UCSD-AML1 (cell line): ENCODE results near the gene S100P.
A peak's percentile ranks its signal among the peaks of the same experiment; 100 is the strongest.
"Not testable (repeated sequence)": the region's sequence is repeated elsewhere in the genome, so short reads cannot be mapped to it uniquely, and the experiment has no call there.

ENCODE experiments used
- DNase-seq: peaks from one replicate; lab custom pipeline; 2025; ENCODE audit not compliant: unreplicated experiment; lab: John Stamatoyannopoulos, UW

Gene S100P

GRCh38 chr4:6720202-6720699 is 26.6 kb downstream of the S100P start:
- DNase-seq: peak; percentile 78

- DNase-seq: no peak
Measured at GRCh38 chr4:6721121-6721520, 27.4 kb downstream of the S100P start.

GRCh38 chr4:6722891-6723290 is 29.2 kb downstream of the S100P start:
- DNase-seq: no peak

GRCh38 chr4:6723851-6724250 is 30.2 kb downstream of the S100P start:
- DNase-seq: no peak

GRCh38 chr4:6724421-6725111 is 30.9 kb downstream of the S100P start:
- DNase-seq: no peak

GRCh38 chr4:6725427-6725961 is 31.8 kb downstream of the S100P start:
- DNase-seq: not testable (repeated sequence)

- DNase-seq: no peak
Measured at GRCh38 chr4:6727081-6727942, 33.6 kb downstream of the S100P start.

- DNase-seq: no peak
Measured at GRCh38 chr4:6727943-6728250, 34.2 kb downstream of the S100P start.

GRCh38 chr4:6728320-6729029 is 34.8 kb downstream of the S100P start:
- no peak for DNase-seq

- peak; percentile 60 for DNase-seq
Measured at GRCh38 chr4:6730603-6731317, 37.1 kb downstream of the S100P start.

GRCh38 chr4:6731318-6731675 is 37.6 kb downstream of the S100P start:
- DNase-seq: no peak

- no peak for DNase-seq
Measured at GRCh38 chr4:6731780-6732179, 38.1 kb downstream of the S100P start.

- DNase-seq: peak; percentile 72
Measured at GRCh38 chr4:6732441-6733357, 39.0 kb downstream of the S100P start.

GRCh38 chr4:6733358-6734164 is 39.9 kb downstream of the S100P start:
- DNase-seq: no peak

- DNase-seq: no peak
Measured at GRCh38 chr4:6734165-6734786, 40.6 kb downstream of the S100P start.

GRCh38 chr4:6739920-6740319 is 46.2 kb downstream of the S100P start:
- DNase-seq: no peak

GRCh38 chr4:6740347-6740746 is 46.7 kb downstream of the S100P start:
- no peak for DNase-seq

- DNase-seq: no peak
Measured at GRCh38 chr4:6742507-6742906, 48.8 kb downstream of the S100P start.

- DNase-seq: no peak
Measured at GRCh38 chr4:6742989-6743388, 49.3 kb downstream of the S100P start.
